ENCODE data around the gene MARCHF7.

The MARCHF7 gene

DNA sequence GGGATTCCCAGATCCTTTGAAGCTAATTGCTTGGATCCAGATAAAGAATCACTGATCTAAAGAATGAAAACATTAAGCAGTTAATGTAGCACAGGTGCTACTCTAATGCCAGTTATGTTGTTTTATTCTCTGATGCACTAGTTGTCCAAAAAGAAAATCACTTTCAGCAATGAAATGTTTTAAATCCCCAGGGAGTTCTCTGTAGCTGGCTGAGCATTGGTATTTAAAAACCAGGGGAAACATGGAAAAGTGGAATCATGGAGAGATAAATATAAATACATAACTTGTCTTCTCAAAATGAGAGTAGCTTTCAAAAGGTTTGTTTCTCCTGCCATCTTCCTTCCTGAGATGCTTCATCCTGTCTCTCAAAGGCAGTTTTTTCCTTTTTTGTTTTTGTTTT lies 48.0 kb downstream of the MARCHF7 start:
- no peak overlapping the region for H3K4me3 ChIP-seq (ENCODE audit: low read depth, low read length)

DNA sequence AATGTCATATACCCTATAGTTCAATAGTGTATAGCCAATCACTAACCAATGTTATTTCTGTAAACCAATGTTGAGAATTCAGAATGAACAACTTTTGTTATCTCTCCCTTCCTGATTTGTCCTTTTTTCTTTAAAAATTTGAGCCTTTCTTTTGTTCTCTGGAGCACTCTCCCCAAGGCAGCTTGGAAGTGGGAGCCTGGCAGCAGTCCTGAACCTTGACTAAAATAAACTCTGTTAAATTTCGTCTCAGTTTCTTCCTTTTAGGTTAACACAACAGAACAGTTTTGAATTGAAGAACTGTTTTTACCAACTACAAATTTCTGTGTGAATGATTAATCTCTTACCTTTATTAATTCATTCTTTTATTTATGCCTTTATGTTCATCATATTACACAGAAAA lies 49.8 kb downstream of the MARCHF7 start:
- no peak overlapping the region for H3K4me3 ChIP-seq (ENCODE audit: low read depth, low read length)
